ENCODE results near the gene TMEM9. TPM values are rescaled to one million over a fixed set of nuclear protein-coding genes. Genes with fewer than 3 reads are reported as not detected.

TMEM9 gene
- total RNA-seq: 10 to 100 TPM; 27.0 to 47.4 (median 35.6) TPM
- long read RNA-seq, transcript TMEM9-204 (6 exons, 1,529 nt): major isoform, 11 of 20 reads
- long read RNA-seq, partial matches to known transcripts: 0 of 20 reads
- long read RNA-seq, other reads (novel, unspliced or antisense): 4 of 20 reads

DNA sequence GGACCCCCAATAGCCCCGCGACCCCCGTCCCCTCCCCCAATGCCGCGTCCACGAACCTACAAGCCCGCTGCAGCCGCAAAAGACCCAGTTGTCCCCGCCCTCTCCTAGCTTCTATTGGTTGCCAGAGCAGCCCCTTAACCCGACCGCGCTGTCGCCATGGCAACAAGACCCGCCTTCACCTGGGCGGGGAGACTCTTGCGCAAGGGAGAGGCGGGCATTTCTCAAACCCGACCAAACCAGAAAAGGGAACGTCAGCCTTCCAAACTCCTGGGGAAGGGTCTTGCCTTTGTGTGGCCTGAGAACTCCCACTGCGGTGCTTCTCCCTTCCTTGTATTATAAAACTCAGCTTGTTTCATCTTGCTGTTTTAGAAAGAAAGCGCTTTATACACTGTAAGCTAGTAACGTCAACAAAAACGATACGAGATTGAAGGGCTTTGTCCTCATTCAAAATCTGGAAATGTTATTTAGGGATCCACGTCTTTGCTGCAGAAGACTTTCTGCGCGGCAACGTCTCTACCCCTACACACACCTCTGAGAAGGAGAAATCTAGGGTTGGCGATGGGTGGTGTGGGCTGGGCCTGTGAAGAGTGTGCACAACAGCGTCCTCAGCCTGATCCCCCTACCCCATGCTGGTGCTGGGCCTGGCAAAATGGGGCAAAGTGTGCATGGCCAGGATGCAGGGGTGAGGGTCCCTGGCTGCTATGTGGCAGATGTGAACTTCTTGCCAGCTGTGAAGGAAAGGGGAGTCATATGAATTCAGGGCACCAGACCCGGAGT, at the start of gene TMEM9:
TMEM9 (minus strand) TSS at position 86 of the 777 bp plus-strand sequence. CDS start 551 bp downstream, outside the sequence.
- WGBS (ENCODE audit: insufficient coverage, low coverage, low lambda C conversion rate, missing lambda C conversion rate): 10% methylated on average over 22 of the region's 31 CpGs
- H3K4me1 ChIP-seq: peaks cover 0 to 6% (median 2%) of the 10 kb centered on the region in 4 donors
- peak; percentile 98 to 99 (median 98) for DNase-seq
- H3K27me3 ChIP-seq: no peaks in the 10 kb centered on the region
- intact Hi-C loops (cut with DNase I): no loop called here
- H3K36me3 ChIP-seq: peaks cover 0 to 7% (median 0%) of the 10 kb centered on the region in 4 donors
- no peaks in the 10 kb centered on the region for H3K9me3 ChIP-seq
- no peak for TF ChIP-seq POLR2A (IDR thresholded peaks at IDR 0.05)
- peak within 1 kb of the TSS; percentile 53 to 78 (median 54) for H3K27ac ChIP-seq
- peak within 1 kb of the TSS; percentile 71 to 94 (median 87) for H3K4me3 ChIP-seq
- ATAC-seq: peak; percentile 95 to 97 (median 96)

DNA sequence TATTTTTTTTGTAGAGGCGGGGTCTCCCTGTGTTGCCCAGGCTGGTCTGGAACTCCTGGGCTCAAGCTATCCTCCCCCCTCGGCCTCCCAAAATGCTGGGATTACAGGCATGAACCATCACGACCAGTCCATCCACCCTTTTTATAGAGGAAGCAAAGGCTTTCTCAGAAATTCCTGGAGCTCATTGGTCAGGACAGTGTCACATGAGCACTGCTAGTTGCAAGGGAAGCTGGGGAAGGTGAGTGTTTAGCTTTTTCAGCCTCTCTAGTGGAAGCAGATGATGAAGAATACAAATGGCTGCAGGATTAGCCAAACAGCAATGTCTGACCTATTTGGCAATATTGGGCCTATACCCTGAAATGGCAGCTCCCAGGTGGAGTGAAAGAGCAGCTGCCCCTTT, 44.3 kb upstream of the TMEM9 start:
- intact Hi-C loops (cut with DNase I): no loop called here
- Histone ChIP-seq H3K36me3 (no peaks in the 10 kb centered on the region), H3K4me1 (no peaks in the 10 kb centered on the region), H3K27ac (no peak overlapping the region), H3K4me3 (no peak overlapping the region), H3K27me3 (no peaks in the 10 kb centered on the region), H3K9me3 (no peaks in the 10 kb centered on the region)
- DNase-seq (no peak), ATAC-seq (no peak)
- TF ChIP-seq POLR2A (IDR thresholded peaks at IDR 0.05): no peak
- TF ChIP-seq, protein P1, sequence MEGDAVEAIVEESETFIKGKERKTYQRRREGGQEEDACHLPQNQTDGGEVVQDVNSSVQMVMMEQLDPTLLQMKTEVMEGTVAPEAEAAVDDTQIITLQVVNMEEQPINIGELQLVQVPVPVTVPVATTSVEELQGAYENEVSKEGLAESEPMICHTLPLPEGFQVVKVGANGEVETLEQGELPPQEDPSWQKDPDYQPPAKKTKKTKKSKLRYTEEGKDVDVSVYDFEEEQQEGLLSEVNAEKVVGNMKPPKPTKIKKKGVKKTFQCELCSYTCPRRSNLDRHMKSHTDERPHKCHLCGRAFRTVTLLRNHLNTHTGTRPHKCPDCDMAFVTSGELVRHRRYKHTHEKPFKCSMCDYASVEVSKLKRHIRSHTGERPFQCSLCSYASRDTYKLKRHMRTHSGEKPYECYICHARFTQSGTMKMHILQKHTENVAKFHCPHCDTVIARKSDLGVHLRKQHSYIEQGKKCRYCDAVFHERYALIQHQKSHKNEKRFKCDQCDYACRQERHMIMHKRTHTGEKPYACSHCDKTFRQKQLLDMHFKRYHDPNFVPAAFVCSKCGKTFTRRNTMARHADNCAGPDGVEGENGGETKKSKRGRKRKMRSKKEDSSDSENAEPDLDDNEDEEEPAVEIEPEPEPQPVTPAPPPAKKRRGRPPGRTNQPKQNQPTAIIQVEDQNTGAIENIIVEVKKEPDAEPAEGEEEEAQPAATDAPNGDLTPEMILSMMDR (IDR thresholded peaks at IDR 0.05): no peak
- WGBS (ENCODE audit: insufficient coverage, low coverage, low lambda C conversion rate, missing lambda C conversion rate): 64% methylated on average over 3 of the region's 3 CpGs

DNA sequence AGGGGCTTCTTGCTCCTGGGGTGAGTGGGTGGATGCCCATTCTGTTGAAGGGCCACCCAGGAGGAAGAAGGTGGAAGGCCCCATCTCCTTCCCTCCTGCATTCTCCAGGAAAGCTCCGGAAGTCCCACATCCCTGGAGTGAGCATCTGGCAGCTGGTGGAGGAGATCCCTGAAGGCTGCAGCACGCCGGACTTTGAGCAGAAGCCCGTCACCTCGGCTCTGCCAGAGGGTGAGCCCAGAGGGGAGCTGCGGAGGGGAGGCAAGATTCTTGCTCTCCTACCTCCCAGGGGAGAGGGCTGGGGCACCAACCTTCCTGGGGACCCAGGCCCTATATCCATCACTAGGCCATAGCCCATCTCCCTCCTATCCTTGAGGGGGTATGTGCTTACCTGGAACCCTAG, 39.8 kb upstream of the TMEM9 start:
- Histone ChIP-seq H3K4me1 (no peaks in the 10 kb centered on the region), H3K9me3 (no peaks in the 10 kb centered on the region), H3K27me3 (no peaks in the 10 kb centered on the region), H3K4me3 (no peak overlapping the region), H3K27ac (no peak overlapping the region), H3K36me3 (no peaks in the 10 kb centered on the region)
- intact Hi-C loops (cut with DNase I): no loop called here
- WGBS (ENCODE audit: insufficient coverage, low coverage, low lambda C conversion rate, missing lambda C conversion rate): no CpG with 5 or more reads among the region's 6 CpGs
- no peak for TF ChIP-seq POLR2A (IDR thresholded peaks at IDR 0.05)
- no peak for DNase-seq
- no peak for ATAC-seq

DNA sequence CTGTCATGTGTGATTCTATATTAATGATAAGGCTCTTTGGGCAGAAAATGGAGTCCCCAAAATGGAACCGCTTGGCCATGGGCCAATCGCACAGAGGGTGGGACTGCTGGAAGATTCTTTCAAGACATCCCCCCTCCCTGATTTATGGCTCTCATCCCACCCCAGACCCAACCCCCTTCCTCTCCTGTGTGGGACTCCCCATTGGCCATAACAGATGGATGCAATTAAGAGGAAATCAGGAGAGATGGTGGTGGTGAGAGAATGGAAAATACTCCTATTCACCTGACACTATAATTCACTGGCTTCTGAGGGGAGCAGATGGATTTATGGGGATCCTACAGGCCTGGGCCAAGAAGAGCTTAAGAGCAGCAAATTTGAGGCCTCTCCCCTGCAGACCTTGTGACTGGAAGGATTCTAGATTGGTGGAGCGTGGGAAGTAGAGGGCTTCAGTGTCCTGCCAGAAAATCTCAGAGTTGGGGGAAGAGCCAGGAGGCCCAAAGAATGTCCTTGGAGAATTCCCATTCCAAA, 38.1 kb upstream of the TMEM9 start:
- Histone ChIP-seq H3K27ac (no peak overlapping the region), H3K27me3 (no peaks in the 10 kb centered on the region), H3K9me3 (no peaks in the 10 kb centered on the region), H3K4me3 (no peak overlapping the region), H3K4me1 (no peaks in the 10 kb centered on the region), H3K36me3 (no peaks in the 10 kb centered on the region)
- 61% methylated on average over 2 of the region's 3 CpGs for WGBS (ENCODE audit: insufficient coverage, low coverage, low lambda C conversion rate, missing lambda C conversion rate)
- no peak for ATAC-seq
- intact Hi-C loops (cut with DNase I): no loop called here
- no peak for DNase-seq
- TF ChIP-seq POLR2A (IDR thresholded peaks at IDR 0.05): no peak
- TF ChIP-seq, protein P1 (IDR thresholded peaks at IDR 0.05): no peak

DNA sequence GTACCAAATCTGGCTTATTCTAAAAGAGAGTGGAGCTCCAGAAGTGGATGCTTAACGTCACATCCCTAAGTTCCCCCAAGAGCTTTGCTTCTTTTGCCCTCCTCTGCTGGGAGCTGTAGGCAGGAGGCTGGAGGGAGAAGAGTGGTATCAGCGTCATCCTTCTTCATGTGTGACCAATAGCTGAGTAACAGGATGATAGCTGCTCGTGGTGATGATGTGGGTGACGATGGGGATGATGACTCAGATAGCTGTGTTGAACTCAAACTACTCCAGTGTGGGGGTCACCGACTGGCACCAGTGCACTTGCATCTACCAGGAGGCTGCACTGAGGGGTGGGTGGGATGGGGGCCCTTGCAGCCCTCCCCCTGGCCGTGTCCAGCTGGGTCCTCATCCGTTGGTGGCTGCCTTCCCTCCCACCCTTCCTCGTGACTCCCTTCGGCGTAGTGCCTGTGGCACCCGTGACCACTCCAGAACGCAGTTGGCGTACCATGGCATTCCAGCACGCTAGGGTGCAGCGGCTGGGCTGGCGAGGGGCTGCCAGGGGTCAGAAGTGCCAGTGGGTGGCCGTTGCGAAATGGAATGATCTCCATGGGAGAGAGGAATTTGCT, 37.5 kb upstream of the TMEM9 start:
- Histone ChIP-seq H3K4me1 (no peaks in the 10 kb centered on the region), H3K36me3 (no peaks in the 10 kb centered on the region), H3K9me3 (no peaks in the 10 kb centered on the region), H3K27ac (no peak overlapping the region), H3K27me3 (no peaks in the 10 kb centered on the region), H3K4me3 (no peak overlapping the region)
- ATAC-seq (no peak), DNase-seq (no peak)
- intact Hi-C loops (cut with DNase I): no loop called here
- TF ChIP-seq, protein P1 (IDR thresholded peaks at IDR 0.05): no peak
- no peak for TF ChIP-seq POLR2A (IDR thresholded peaks at IDR 0.05)
- WGBS (ENCODE audit: insufficient coverage, low coverage, low lambda C conversion rate, missing lambda C conversion rate): 13% methylated on average over 3 of the region's 18 CpGs
